Retinal pigment epithelial cell (primary cell): ENCODE data around the gene GJA1.
"Not testable (repeated sequence)": the region's sequence is repeated elsewhere in the genome, so short reads cannot be mapped to it uniquely, and the experiment has no call there.

ENCODE experiments used
- DNase-seq: peaks from one replicate; pipeline ENCODE4 v3.0.0-alpha.2; 2010; ENCODE audit warnings: low read depth
- H3K4me3 ChIP-seq: 2 replicates; pipeline ENCODE4 v1.5.1; 2011; ENCODE audit warnings: mild to moderate bottlenecking, low read length, control low read depth, moderate library complexity
- TF ChIP-seq, protein P1 (sequence below): conservative IDR thresholded peaks from 2 replicates; pipeline ENCODE4 v1.5.1; 2011; ENCODE audit warnings: low read depth, low read length, control low read depth, inconsistent platforms

Gene GJA1

DNA sequence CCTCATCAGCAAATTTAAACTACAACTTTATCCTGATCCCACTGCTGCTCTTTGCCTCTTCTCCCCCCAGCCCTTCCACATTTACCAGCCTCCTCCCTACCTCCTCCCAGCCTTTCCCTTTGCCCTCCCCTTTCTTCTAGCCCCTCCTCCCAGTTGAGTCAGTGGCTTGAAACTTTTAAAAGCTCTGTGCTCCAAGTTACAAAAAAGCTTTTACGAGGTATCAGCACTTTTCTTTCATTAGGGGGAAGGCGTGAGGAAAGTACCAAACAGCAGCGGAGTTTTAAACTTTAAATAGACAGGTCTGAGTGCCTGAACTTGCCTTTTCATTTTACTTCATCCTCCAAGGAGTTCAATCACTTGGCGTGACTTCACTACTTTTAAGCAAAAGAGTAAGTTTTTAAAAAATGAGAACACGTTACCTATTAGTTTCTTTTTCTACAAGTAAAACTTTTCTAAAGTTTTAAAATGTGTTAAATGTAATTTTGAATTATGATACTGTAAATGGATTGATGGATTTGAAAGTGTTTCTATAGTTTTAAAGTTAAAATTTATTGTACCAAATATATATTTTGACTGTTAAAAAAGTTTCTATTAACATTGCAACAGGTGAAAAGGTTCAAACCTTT, at the start of gene GJA1:
Gene GJA1 (plus strand): TSS at position 203 of the 626 bp plus-strand sequence. CDS start 11,202 bp downstream, outside the sequence.
- peak within 1 kb of the TSS; percentile 95 for H3K4me3 ChIP-seq
- DNase-seq, result peak; percentile 81
- TF ChIP-seq, protein P1, sequence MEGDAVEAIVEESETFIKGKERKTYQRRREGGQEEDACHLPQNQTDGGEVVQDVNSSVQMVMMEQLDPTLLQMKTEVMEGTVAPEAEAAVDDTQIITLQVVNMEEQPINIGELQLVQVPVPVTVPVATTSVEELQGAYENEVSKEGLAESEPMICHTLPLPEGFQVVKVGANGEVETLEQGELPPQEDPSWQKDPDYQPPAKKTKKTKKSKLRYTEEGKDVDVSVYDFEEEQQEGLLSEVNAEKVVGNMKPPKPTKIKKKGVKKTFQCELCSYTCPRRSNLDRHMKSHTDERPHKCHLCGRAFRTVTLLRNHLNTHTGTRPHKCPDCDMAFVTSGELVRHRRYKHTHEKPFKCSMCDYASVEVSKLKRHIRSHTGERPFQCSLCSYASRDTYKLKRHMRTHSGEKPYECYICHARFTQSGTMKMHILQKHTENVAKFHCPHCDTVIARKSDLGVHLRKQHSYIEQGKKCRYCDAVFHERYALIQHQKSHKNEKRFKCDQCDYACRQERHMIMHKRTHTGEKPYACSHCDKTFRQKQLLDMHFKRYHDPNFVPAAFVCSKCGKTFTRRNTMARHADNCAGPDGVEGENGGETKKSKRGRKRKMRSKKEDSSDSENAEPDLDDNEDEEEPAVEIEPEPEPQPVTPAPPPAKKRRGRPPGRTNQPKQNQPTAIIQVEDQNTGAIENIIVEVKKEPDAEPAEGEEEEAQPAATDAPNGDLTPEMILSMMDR, result no peak

DNA sequence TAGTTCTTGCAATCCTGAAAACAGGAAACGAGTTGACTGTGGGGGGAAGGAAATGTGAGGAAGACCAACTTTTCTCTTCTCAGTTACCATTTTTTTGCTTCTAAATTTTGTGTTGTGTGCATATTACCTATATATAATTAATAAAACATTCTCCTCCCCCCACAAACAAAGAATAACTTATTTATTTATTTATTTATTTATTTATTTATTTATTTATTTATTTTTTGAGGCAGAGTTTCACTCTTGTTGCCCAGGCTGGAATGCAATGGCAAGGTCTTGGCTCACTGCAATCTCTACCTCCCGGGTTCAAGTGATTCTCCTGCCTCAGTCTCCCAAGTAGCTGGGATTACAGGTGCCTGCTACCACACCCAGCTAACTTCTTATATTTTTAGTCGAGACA, 48.9 kb upstream of the GJA1 start:
- not testable (repeated sequence) for H3K4me3 ChIP-seq, DNase-seq

- DNase-seq, result no peak
- no peak overlapping the region for H3K4me3 ChIP-seq
- TF ChIP-seq, protein P1, result no peak
These were observed 46.0 kb upstream of the GJA1 start for GRCh38 chr6:121389419-121389818.

- H3K4me3 ChIP-seq, result no peak overlapping the region
- peak; percentile 27 for DNase-seq
- TF ChIP-seq, protein P1, result no peak
These were observed 41.5 kb upstream of the GJA1 start for GRCh38 chr6:121393731-121394505.

- H3K4me3 ChIP-seq, result no peak overlapping the region
- DNase-seq, result no peak
- TF ChIP-seq, protein P1, result no peak
These were observed 39.7 kb upstream of the GJA1 start for GRCh38 chr6:121395736-121396135.

DNA sequence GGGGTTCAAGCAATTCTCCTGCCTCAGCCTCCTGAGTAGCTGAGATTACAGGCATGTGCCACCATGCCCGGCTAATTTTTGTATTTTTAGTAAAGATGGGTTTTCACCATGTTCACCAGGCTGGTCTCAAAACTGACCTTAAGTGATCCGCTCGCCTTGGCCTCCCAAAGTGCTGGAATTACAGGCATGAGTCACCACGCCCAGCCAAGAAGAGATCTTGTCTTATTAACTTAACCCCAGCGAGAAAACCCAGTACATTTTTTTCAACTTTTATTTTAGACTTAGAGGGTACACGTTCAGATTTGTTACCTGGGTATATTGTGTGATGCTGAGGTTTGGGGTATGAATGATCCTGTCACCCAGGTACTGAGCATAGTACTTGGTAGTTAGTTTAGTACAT, 38.3 kb upstream of the GJA1 start:
- not testable (repeated sequence) for DNase-seq, H3K4me3 ChIP-seq

- H3K4me3 ChIP-seq, result no peak overlapping the region
- TF ChIP-seq, protein P1, result no peak
- no peak for DNase-seq
These were observed 37.3 kb upstream of the GJA1 start for GRCh38 chr6:121398127-121398526.

GRCh38 chr6:121399966-121400365, 35.5 kb upstream of the GJA1 start:
- no peak for DNase-seq
- TF ChIP-seq, protein P1, result no peak
- no peak overlapping the region for H3K4me3 ChIP-seq
